A549 treated with DMSO at 1 μM for 4 hours (cell line): ENCODE measurements around the gene DENND1C. TPM values are rescaled to one million over a fixed set of nuclear protein-coding genes. Genes with fewer than 3 reads are reported as not detected.

ENCODE experiments used
- total RNA-seq: library from RNA; stranded (reverse); fragments of 200-300 nt; extraction: Qiagen RNA extraction; gene quantifications from 5 replicates; pipeline ENCODE4 v1.2.3, GENCODE V29; 2022; ENCODE audit warnings: low read depth

DENND1C gene, protein sequence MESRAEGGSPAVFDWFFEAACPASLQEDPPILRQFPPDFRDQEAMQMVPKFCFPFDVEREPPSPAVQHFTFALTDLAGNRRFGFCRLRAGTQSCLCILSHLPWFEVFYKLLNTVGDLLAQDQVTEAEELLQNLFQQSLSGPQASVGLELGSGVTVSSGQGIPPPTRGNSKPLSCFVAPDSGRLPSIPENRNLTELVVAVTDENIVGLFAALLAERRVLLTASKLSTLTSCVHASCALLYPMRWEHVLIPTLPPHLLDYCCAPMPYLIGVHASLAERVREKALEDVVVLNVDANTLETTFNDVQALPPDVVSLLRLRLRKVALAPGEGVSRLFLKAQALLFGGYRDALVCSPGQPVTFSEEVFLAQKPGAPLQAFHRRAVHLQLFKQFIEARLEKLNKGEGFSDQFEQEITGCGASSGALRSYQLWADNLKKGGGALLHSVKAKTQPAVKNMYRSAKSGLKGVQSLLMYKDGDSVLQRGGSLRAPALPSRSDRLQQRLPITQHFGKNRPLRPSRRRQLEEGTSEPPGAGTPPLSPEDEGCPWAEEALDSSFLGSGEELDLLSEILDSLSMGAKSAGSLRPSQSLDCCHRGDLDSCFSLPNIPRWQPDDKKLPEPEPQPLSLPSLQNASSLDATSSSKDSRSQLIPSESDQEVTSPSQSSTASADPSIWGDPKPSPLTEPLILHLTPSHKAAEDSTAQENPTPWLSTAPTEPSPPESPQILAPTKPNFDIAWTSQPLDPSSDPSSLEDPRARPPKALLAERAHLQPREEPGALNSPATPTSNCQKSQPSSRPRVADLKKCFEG
- 0.16 to 0.56 TPM (median 0.24 TPM) in 5 replicates for total RNA-seq

DNA sequence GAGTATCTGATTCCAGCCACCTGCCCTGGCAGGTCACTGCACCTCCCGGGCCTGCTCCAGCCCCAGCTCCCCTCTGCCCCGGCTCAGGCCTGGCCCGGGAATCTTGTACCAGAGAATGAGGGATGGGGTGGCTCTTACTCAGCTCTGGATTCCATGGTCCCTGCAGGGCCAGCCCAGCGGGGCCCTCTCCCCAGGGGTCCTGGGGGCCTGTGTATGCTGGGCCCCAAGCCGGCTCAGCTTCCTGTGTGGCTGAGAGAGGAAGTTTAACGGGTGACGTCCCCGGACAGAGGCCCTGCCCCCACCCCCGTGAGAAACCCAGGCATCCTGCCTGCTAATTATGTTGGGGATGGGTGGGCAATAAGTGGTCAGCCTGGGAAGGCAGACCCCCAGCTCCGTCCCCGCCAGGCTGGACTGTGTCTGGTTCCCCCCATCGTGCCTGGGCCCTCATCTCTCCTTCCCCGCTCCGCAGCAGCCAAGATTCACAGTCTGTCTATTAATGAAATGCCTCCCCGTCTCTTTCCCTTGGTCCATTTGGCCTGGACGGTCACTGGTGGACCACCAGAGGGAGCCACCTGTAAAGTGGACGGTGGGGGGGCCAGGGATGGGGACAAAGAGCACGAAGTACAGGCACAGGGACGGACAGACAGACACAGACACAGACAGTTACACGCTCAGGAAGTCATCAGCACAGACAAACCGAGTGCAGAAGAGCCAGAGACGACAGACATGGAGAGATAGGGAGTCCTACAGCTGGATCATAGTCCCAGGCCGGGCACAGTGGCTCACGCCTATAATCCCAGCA is at the start of gene DENND1C:
Gene DENND1C, minus strand, starts transcription at position 247 of the 802 bp plus-strand sequence. Its CDS starts 92 bp downstream, at position 155.

DNA sequence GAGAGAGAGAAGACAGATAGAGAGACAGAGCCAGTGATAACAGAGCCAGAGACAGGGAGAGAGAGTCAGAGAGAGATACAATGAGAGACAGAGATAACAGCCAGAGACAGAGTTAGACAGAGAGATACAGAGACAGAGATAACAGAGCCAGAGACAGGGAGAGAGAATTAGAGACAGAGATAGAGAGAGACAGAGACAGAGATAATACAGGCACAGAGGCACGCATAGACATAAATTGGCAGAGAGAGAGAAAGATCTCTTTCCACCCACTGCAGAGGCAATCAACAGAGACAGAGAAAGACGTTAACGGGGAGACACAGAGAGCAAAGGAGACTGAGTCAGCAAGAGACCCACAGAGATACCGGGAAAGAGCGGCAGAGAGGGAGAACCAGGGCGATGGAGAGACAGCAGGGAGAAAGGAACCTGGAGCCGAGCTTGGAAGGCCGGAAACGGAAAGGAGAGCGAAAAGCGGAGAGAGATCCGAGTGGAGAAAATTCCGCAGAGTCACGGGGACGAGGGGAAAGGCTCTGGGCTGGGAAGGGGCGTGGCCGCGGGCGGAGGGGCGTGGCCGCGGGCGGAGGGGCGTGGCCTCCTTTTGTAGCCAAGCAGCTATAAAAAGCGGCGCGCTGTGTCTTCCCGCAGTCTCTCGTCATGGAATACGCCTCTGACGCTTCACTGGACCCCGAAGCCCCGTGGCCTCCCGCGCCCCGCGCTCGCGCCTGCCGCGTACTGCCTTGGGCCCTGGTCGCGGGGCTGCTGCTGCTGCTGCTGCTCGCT is 49.0 kb upstream of the DENND1C start, which contains the start of gene TNFSF9:
Gene TNFSF9, plus strand, starts transcription at position 641 of the 777 bp plus-strand sequence. Its CDS starts 11 bp downstream, at position 652.

DNA sequence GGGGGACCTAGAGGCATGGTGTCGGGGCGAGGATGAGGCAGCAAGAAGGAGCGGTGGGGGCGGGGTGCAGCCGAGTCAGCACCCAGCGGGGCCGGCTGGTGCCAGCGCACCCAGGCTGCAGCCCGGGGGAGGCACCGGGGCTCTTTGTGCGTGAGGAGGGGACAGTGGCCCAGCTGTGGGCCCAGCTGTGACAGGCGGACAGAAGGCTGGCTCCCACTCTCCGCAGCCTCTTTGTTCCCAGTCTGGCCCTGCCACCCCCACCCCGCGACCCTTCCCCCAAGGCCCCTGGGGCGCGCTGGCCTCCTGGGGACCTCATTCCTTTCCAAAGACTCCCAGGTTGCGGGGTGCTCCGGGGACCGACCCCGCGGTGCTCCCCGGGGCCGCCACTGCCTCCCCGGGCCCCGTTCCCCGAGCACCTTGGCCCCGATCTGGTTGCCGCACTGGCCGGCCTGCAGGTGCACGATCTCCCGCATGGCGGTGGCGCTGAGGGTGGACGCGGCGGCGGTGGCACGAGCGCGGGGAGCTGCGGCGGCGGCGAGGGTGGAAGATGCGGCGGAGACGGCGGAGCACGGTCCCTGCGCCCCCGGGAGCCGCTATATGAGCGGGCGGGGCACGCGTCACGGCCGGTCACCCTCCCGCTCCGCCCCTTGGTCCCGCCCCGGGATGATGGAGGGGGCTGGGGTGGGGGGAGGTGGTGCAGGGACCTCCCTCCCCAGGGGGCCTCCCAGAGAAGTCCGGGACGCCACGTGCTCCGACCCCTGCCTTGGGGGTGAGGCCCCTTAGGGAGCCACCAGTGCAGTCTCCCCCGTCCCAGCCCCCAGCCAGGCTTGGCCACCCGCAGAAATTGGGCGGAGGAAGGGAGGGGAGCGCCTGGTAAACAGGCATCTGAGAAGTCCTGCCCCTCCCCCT is 20.4 kb upstream of the DENND1C start, which contains the start of gene TUBB4A:
Gene TUBB4A, minus strand, starts transcription at position 570 of the 909 bp plus-strand sequence. Its CDS starts 97 bp downstream, at position 473.

GRCh38 chr19:6464070-6464873 is 17.3 kb downstream of the DENND1C start, which contains the start of gene CRB3:
Gene CRB3 (plus strand): TSS chr19:6464271. CDS start chr19:6464702, 431 bp downstream.

GRCh38 chr19:6459262-6460098 is 22.1 kb downstream of the DENND1C start, which contains the start of gene SLC25A23:
Gene SLC25A23 (minus strand): TSS chr19:6459792. CDS start chr19:6459628, 164 bp downstream.

DNA sequence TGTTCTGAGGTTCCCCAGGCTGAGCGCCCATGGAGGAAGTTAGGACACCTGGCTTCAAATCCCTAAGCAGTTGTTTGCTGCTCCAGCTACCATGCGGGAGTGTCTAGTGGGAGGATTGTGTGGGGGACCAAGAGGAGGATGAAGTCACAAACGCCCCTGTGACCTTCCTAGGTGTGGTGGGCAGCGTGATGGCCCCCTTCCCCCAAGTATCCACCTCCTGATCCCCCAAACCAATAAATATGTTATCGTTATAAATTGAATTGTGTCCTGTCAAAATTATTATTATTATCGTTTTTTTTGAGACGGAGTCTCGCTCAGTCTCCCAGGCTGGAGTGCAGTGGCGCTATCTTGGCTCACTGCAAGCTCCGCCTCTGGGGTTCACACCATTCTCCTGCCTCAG is 47.9 kb downstream of the DENND1C start, which contains the start of gene SLC25A41:
Gene SLC25A41, minus strand, starts transcription at position 101 of the 400 bp plus-strand sequence. Its CDS starts 70 bp downstream, at position 31.

GRCh38 chr19:6424195-6424938 is 57.2 kb downstream of the DENND1C start, which contains the start of gene KHSRP:
Gene KHSRP (minus strand): TSS chr19:6424811. CDS start chr19:6424701, 110 bp downstream.

Other genes starting within 250 kb of the DENND1C start
- 12.7 to 25.2 TPM (median 21.3 TPM) in 5 replicates for gene MLLT1, start 201.8 kb downstream of the DENND1C start, total RNA-seq
- gene ACER1, start 148.2 kb downstream of the DENND1C start, total RNA-seq, result not detected in 5 replicates
- gene CLPP, start 120.3 kb downstream of the DENND1C start, total RNA-seq, result 47.8 to 73.0 TPM (median 66.4 TPM) in 5 replicates
- 19.7 to 34.9 TPM (median 32.6 TPM) in 5 replicates for gene ALKBH7, start 109.0 kb downstream of the DENND1C start, total RNA-seq
- 0.41 to 1.1 TPM (median 0.88 TPM) in 5 replicates for gene PSPN, start 105.9 kb downstream of the DENND1C start, total RNA-seq
- 55.2 to 62.8 TPM (median 60.7 TPM) in 5 replicates for gene GTF2F1, start 88.6 kb downstream of the DENND1C start, total RNA-seq
- gene KHSRP, start 57.0 kb downstream of the DENND1C start, total RNA-seq, result 204 to 240 TPM (median 217 TPM) in 5 replicates
- gene SLC25A41, start 48.0 kb downstream of the DENND1C start, total RNA-seq, result 0.13 to 0.20 TPM (median 0.16 TPM) in 4 of 5 replicates, not detected in the other
- 15.8 to 20.7 TPM (median 18.4 TPM) in 5 replicates for gene SLC25A23, start 22.0 kb downstream of the DENND1C start, total RNA-seq
- 3.0 to 6.0 TPM (median 4.7 TPM) in 5 replicates for gene CRB3, start 17.5 kb downstream of the DENND1C start, total RNA-seq
- gene TUBB4A, start 20.5 kb upstream of the DENND1C start, total RNA-seq, result 5.2 to 6.6 TPM (median 5.9 TPM) in 5 replicates
- 5.4 to 8.2 TPM (median 6.7 TPM) in 5 replicates for gene TNFSF9, start 49.2 kb upstream of the DENND1C start, total RNA-seq
- 15.5 to 26.2 TPM (median 23.1 TPM) in 5 replicates for gene CD70, start 109.4 kb upstream of the DENND1C start, total RNA-seq
- gene TNFSF14, start 188.4 kb upstream of the DENND1C start, total RNA-seq, result 0.05 to 0.09 TPM (median 0.08 TPM) in 4 of 5 replicates, not detected in the other
- 39.0 to 46.5 TPM (median 41.8 TPM) in 5 replicates for gene C3, start 238.9 kb upstream of the DENND1C start, total RNA-seq